ENCODE measurements around the gene MORN5.

GRCh38 chr9:122124528-122124927 lies 35.2 kb upstream of the MORN5 start:
- TF ChIP-seq CTCF (IDR thresholded peaks at IDR 0.05) (no peak), EP300 (IDR thresholded peaks at IDR 0.05) (no peak), POLR2A (IDR thresholded peaks at IDR 0.05) (no peak), POLR2AphosphoS5 (IDR thresholded peaks at IDR 0.05) (no peak)
